ENCODE results near the gene PODXL. TPM values are rescaled to one million over a fixed set of nuclear protein-coding genes. Genes with fewer than 3 reads are reported as not detected.

PODXL gene
- total RNA-seq, 1 experiment from 2014 or later = 727 TPM

DNA sequence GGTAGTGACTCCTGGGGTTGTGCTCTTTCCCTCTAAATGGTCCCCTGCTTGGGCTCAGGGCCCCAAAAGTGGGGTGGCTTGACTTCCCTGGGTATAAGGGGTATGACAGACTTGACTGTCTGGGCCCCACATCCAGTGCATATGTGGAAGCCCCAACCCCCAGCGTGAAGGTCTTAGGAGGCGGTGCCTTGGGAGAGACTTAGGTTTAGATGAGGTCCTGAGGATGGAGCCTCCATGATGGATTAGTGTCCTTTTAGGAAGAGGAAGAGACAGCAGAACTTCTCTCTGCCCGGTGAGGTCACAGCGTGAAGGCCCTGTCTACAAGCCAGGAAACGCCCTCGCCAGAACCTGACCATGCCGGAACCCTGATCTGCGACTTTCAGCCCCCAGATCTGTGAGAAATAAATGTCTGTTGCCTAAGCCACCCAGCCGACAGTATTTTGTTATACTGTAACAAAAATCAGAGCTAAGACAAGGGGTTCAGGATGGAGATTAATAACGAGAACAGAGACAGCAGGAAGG lies 23.8 kb downstream of the PODXL start:
- peaks cover 48 to 78% (median 78%) of the 10 kb centered on the region in 3 experiments for H3K36me3 Mint-ChIP-seq (ENCODE audit: insufficient read depth in 1 of 3, low read depth in 3 of 3)
- Histone ChIP-seq H3K56ac (ENCODE audit: insufficient read length, low read depth, low read length) (no peak overlapping the region), H2AK5ac (ENCODE audit: insufficient read length, low read length) (no peak overlapping the region), H2BK15ac (ENCODE audit: low read depth, low read length) (no peak overlapping the region), H3K9ac (ENCODE audit: extremely low read depth, insufficient read length, low read length) (no peak overlapping the region), H3K18ac (ENCODE audit: insufficient read length, low read depth, low read length) (no peak overlapping the region), H3K14ac (ENCODE audit: insufficient read depth, low read length) (peak overlapping the region; percentile 26; the same call in 1 of the 2 replicates), H3K4ac (ENCODE audit: low read depth, low read length) (no peak overlapping the region), H4K91ac (ENCODE audit: insufficient read length, low read depth, low read length) (no peak overlapping the region), H2AFZ (ENCODE audit: low read length) (no peak overlapping the region), H3K27ac (ENCODE audit: insufficient read length, low read depth, low read length) (no peak overlapping the region), H4K8ac (replicated peaks; ENCODE audit: insufficient read length, low read depth, low read length) (no peak overlapping the region), H3K23me2 (ENCODE audit: insufficient read length, low read depth, low read length, poor library complexity, severe bottlenecking) (no peaks in the 10 kb centered on the region), H2BK12ac (ENCODE audit: insufficient read length, low read depth, low read length) (no peak overlapping the region), H3T11ph (ENCODE audit: low read length) (no peak overlapping the region), H3K4me2 (ENCODE audit: insufficient read depth, insufficient read length, low read length) (no peak overlapping the region), H3K23ac (ENCODE audit: insufficient read length, low read depth, low read length) (no peak overlapping the region), H4K20me1 (ENCODE audit: control insufficient read depth, insufficient read depth, insufficient read length) (peaks cover 2% of the 10 kb centered on the region), H3K27me3 (ENCODE audit: insufficient read depth, low read length) (no peaks in the 10 kb centered on the region), H2BK5ac (ENCODE audit: insufficient read length, low read length) (no peak overlapping the region), H4K5ac (ENCODE audit: insufficient read length, low read depth, low read length) (no peak overlapping the region), H2BK20ac (ENCODE audit: low read depth, low read length, poor library complexity, severe bottlenecking) (no peak overlapping the region), H2BK120ac (ENCODE audit: low read depth, low read length, poor library complexity, severe bottlenecking) (no peak overlapping the region), H3K4me1 (ENCODE audit: insufficient read depth, low read length) (peaks cover 17% of the 10 kb centered on the region; the same call in 1 of the 2 replicates), H3K79me1 (ENCODE audit: insufficient read depth, low read depth, low read length, poor library complexity, severe bottlenecking) (no peaks in the 10 kb centered on the region), H3K9me3 (ENCODE audit: control insufficient read depth, low read depth, low read length) (no peaks in the 10 kb centered on the region), H3K79me2 (ENCODE audit: insufficient read depth, low read length) (peaks cover 91% of the 10 kb centered on the region)
- no peaks in the 10 kb centered on the region for H3K9me3 Mint-ChIP-seq
- peak overlapping the region in 1 of 3 experiments; percentile 91; a peak in 4 of 7 replicates for H3K27ac Mint-ChIP-seq
- TF ChIP-seq, protein P1, sequence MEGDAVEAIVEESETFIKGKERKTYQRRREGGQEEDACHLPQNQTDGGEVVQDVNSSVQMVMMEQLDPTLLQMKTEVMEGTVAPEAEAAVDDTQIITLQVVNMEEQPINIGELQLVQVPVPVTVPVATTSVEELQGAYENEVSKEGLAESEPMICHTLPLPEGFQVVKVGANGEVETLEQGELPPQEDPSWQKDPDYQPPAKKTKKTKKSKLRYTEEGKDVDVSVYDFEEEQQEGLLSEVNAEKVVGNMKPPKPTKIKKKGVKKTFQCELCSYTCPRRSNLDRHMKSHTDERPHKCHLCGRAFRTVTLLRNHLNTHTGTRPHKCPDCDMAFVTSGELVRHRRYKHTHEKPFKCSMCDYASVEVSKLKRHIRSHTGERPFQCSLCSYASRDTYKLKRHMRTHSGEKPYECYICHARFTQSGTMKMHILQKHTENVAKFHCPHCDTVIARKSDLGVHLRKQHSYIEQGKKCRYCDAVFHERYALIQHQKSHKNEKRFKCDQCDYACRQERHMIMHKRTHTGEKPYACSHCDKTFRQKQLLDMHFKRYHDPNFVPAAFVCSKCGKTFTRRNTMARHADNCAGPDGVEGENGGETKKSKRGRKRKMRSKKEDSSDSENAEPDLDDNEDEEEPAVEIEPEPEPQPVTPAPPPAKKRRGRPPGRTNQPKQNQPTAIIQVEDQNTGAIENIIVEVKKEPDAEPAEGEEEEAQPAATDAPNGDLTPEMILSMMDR (conservative IDR thresholded peaks at IDR 0.05) = no peak
- H3K4me3 Mint-ChIP-seq = no peak overlapping the region
- WGBS (ENCODE audit: extremely low coverage, insufficient read length, low lambda C conversion rate) = no CpG with 5 or more reads among the region's 10 CpGs
- no peaks in the 10 kb centered on the region for H3K27me3 Mint-ChIP-seq (ENCODE audit: low read depth)
- H3K4me1 Mint-ChIP-seq = peaks cover 57 to 79% of the 10 kb centered on the region in 2 experiments
- DNase-seq = no peak
